ENCODE results near the gene DDAH2. TPM values are rescaled to one million over a fixed set of nuclear protein-coding genes. Genes with fewer than 3 reads are reported as not detected.

Gene DDAH2
- polyA plus RNA-seq, 3 donors, result 29.8 to 56.0 (median 30.6) TPM

GRCh38 chr6:31723245-31723979 lies 5.7 kb downstream of the DDAH2 start, which contains the start of gene MPIG6B:
Gene MPIG6B, plus strand, starts transcription at chr6:31723373. Its CDS starts 11 bp downstream, at chr6:31723384.
- H3K36me3 Mint-ChIP-seq, result peaks cover 26 to 30% of the 10 kb centered on the region in 2 donors
- no peak for TF ChIP-seq CTCF (IDR thresholded peaks at IDR 0.05)
- H3K27ac ChIP-seq (ENCODE audit: low read depth in 1 of 2, low read length in 2 of 2), result no peak within 1 kb of the TSS
- peaks cover 5 to 19% (median 13%) of the 10 kb centered on the region in 3 donors for H3K27me3 Mint-ChIP-seq (ENCODE audit: low read depth in 3 of 3)
- H3K27ac Mint-ChIP-seq, result peak within 1 kb of the TSS in 2 of 7 donors; percentile 2 to 5
- H2AFZ ChIP-seq (ENCODE audit: insufficient read depth, low read depth, low read length, poor library complexity, severe bottlenecking), result no peak within 1 kb of the TSS
- H3K36me3 ChIP-seq (replicated peaks in 1 of 2; ENCODE audit: control insufficient read depth in 1 of 2, insufficient read depth in 2 of 2, low read length in 2 of 2), result no peaks in the 10 kb centered on the region
- H3K4me3 Mint-ChIP-seq, result peak within 1 kb of the TSS in 1 of 2 donors; percentile 40
- H3K9me3 Mint-ChIP-seq, result peaks cover 0 to 3% (median 0%) of the 10 kb centered on the region in 7 donors
- no peaks in the 10 kb centered on the region for H3K9me3 ChIP-seq (replicated peaks in 1 of 2; ENCODE audit: control insufficient read depth in 1 of 2, insufficient read depth in 1 of 2, low read length in 2 of 2)
- no peak for DNase-seq
- no peak within 1 kb of the TSS for H3K9ac ChIP-seq (ENCODE audit: insufficient read depth, low read length, poor library complexity, severe bottlenecking)
- no peaks in the 10 kb centered on the region for H3K27me3 ChIP-seq (ENCODE audit: control insufficient read depth in 2 of 2, insufficient read depth in 2 of 2, low read length in 2 of 2)
- H4K20me1 ChIP-seq (ENCODE audit: insufficient read depth, low read length), result no peaks in the 10 kb centered on the region
- intact Hi-C loops (cut with micrococcal nuclease), result loop anchor here in 1 of 2 donors (10.0 kb wide), 1 partner anchor 111 kb away; no protein-coding TSS in a partner anchor
- peaks cover 1% of the 10 kb centered on the region for H3K79me2 ChIP-seq (ENCODE audit: insufficient read depth, low read length)
- H3K4me2 ChIP-seq (replicated peaks; ENCODE audit: extremely low read depth, low read length, poor library complexity, severe bottlenecking), result no peak within 1 kb of the TSS
- H3K4me3 ChIP-seq (replicated peaks in 1 of 3; ENCODE audit: low read depth in 2 of 3, low read length in 3 of 3), result no peak within 1 kb of the TSS
- H3K4me1 ChIP-seq (ENCODE audit: control insufficient read depth in 1 of 2, insufficient read depth in 2 of 2, low read length in 2 of 2), result peaks cover 30 to 32% of the 10 kb centered on the region in 2 donors
- WGBS (ENCODE audit: insufficient coverage), result 43% methylated on average over 36 of the region's 46 CpGs
- H3K4me1 Mint-ChIP-seq, result peaks cover 41% of the 10 kb centered on the region

DNA sequence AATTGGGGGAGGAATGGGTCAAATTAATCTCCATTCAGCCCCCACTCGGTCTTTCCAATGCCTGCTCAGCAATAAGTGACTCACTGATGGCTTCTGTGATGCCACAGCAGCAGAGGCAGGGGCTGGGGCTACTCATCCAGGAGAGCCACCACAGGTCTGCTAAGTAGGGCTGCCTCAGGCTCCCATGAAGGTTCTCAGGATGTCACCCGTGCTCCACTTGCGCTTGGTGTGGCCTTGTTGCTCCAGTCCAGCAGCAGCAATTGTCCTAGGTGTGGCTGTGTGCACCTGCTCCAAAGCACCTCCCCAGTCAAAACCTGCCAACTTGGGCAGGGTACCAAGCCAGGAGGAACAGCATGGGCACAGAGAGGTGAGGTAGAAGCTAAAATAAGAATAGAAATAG lies 6.9 kb downstream of the DDAH2 start:
- H3K4me3 ChIP-seq (replicated peaks in 1 of 3; ENCODE audit: low read depth in 2 of 3, low read length in 3 of 3), result no peak overlapping the region
- peaks cover 30% of the 10 kb centered on the region for H3K4me1 Mint-ChIP-seq
- no peak overlapping the region for H2AFZ ChIP-seq (ENCODE audit: insufficient read depth, low read depth, low read length, poor library complexity, severe bottlenecking)
- no peak overlapping the region for H3K4me3 Mint-ChIP-seq
- H3K27me3 Mint-ChIP-seq (ENCODE audit: low read depth in 3 of 3), result peaks cover 8 to 19% (median 13%) of the 10 kb centered on the region in 3 donors
- no peak overlapping the region for H3K27ac Mint-ChIP-seq
- H3K27ac ChIP-seq (ENCODE audit: low read depth in 1 of 2, low read length in 2 of 2), result no peak overlapping the region
- H3K4me2 ChIP-seq (replicated peaks; ENCODE audit: extremely low read depth, low read length, poor library complexity, severe bottlenecking), result no peak overlapping the region
- intact Hi-C loops (cut with micrococcal nuclease), result loop anchor here in 1 of 2 donors (10.0 kb wide), 1 partner anchor 113 kb away; no protein-coding TSS in a partner anchor
- TF ChIP-seq CTCF (IDR thresholded peaks at IDR 0.05), result no peak
- H3K79me2 ChIP-seq (ENCODE audit: insufficient read depth, low read length), result no peaks in the 10 kb centered on the region
- H3K4me1 ChIP-seq (ENCODE audit: control insufficient read depth in 1 of 2, insufficient read depth in 2 of 2, low read length in 2 of 2), result peaks cover 18 to 20% of the 10 kb centered on the region in 2 donors
- H3K9me3 Mint-ChIP-seq, result peaks cover 0 to 3% (median 0%) of the 10 kb centered on the region in 7 donors
- no peak overlapping the region for H3K9ac ChIP-seq (ENCODE audit: insufficient read depth, low read length, poor library complexity, severe bottlenecking)
- H3K27me3 ChIP-seq (ENCODE audit: control insufficient read depth in 2 of 2, insufficient read depth in 2 of 2, low read length in 2 of 2), result no peaks in the 10 kb centered on the region
- DNase-seq, result no peak
- no peaks in the 10 kb centered on the region for H3K9me3 ChIP-seq (replicated peaks in 1 of 2; ENCODE audit: control insufficient read depth in 1 of 2, insufficient read depth in 1 of 2, low read length in 2 of 2)
- peaks cover 25 to 30% of the 10 kb centered on the region in 2 donors for H3K36me3 Mint-ChIP-seq
- no peaks in the 10 kb centered on the region for H4K20me1 ChIP-seq (ENCODE audit: insufficient read depth, low read length)
- 93% methylated on average over 2 of the region's 3 CpGs for WGBS (ENCODE audit: insufficient coverage)
- no peaks in the 10 kb centered on the region for H3K36me3 ChIP-seq (replicated peaks in 1 of 2; ENCODE audit: control insufficient read depth in 1 of 2, insufficient read depth in 2 of 2, low read length in 2 of 2)
